CD1c-positive myeloid dendritic cell (primary cell): ENCODE data around the gene GOLGA6L26.
"Not testable (repeated sequence)": the region's sequence is repeated elsewhere in the genome, so short reads cannot be mapped to it uniquely, and the experiment has no call there.

Experiments used
- DNase-seq: peaks from one replicate; pipeline ENCODE4 v3.0.0-alpha.2; 2016; ENCODE audit errors: extremely low spot score

GOLGA6L26 gene, protein sequence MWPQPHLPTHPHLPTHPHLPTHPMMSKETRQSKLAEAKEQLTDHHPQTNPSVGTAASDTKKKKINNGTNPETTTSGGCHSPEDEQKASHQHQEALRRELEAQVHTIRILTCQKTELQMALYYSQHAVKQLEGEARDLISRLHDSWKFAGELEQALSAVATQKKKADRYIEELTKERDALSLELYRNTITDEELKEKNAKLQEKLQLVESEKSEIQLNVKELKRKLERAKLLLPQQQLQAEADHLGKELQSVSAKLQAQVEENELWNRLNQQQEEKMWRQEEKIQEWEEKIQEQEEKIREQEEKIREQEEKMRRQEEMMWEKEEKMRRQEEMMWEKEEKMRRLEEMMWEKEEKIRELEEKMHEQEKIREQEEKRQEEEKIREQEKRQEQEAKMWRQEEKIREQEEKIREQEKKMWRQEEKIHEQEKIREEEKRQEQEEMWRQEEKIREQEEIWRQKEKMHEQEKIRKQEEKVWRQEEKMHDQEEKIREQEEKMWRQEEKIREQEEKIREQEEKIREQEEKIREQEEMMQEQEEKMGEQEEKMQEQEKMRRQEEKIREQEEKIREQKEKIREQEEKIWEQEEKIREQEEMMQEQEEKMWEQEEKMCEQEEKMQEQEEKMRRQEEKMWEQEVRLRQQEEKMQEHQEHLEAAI

DNA sequence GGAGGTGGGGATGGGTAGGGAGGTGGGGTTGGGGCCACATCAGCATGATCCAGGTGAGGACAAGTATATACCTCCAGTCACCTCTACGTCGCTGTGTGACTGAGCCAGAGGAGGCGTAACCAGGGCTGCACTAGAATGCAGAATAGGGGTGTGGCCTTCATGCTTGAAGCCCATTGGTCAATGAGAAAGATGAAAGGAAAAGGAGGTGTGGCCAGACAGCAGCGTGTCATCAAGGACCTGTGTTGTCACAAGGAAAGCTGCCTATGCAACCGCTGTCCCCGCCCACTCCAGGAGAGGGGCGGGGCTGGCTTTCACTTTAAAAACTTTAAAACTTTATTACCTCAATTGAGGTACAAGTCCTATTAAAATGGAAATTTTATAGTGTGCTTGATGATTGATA is at the start of gene GOLGA6L26:
TSS of gene GOLGA6L26 (minus strand) at position 101 of the 400 bp plus-strand sequence. CDS start at position 40, 61 bp downstream.
- not testable (repeated sequence) for DNase-seq

DNA sequence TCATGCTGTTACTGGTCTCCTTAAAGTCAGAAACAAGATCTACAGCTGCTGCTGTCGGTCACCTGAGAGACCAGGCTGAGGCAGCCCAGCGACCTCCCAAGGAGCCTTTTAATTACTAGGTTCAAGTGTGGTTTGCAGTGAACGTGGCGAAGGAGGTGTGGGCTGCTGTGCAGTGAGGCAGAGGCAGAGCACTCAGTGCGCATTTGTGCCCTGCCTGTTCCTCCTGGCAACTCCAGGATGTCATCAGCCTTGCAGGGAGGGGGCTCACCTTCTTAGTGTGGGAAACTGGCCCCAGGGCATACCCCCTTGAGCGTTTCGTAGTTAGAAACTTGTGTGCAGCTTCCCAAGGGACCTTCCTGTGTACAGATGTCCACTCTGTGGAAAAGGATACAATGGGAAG is 47.2 kb upstream of the GOLGA6L26 start:
- not testable (repeated sequence) for DNase-seq

DNA sequence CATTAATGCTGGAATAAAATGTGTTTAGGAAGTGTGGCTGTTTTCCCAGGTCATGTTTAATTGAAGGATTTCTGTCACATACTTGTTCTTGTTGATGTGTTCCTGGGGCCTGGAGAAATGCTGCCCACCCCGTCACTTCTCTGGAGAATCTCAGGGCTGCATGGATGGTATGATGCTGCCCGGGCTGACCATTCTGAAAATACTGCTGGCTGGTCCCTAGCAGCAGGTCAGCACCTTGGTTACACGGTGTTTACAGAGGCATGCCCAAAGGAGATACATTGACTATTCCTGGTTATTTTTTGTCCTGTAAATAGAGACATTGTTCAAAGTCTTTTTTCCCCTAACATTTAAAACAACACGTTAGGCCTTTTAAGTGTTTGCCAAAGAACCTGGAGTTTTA is 46.7 kb upstream of the GOLGA6L26 start:
- not testable (repeated sequence) for DNase-seq

DNA sequence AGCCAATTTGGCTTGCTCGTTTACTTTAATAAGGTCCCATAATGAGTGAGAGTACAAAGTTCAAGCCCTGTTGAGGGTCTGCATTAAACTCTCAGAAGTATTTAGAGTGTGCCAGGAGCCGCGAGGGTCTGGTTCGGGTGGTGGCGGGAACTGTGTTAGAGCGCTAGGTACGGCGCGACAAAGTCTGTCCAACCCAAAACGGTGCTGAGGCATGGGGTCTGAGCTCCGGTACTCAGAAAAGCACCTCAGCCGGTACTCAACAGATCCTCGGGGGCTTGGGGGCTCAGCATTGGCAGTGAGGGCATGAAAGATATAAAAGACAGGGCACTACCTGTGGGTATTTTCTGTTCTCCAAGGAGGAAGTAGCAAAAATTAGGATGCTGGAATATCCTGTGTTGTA is 45.0 kb upstream of the GOLGA6L26 start:
- not testable (repeated sequence) for DNase-seq

DNA sequence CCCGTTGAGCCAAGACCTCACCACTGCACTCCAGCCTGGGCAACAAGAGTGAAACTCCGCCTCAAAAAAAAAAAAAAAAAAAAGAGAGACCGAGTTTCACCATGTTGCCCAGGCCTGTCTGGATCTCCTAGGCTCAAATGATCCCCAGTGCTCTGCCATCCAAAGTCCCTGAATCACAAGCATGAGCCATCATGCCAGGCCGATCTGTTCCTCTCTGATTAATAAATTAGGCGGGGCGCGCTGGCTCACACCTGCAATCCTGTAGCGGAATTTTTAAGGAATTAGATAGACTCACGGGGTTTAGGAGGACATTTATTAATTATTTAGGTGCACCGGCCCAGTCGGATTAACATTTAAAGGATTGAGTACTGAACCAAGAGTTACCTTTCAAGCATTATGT is 40.2 kb upstream of the GOLGA6L26 start:
- not testable (repeated sequence) for DNase-seq

DNA sequence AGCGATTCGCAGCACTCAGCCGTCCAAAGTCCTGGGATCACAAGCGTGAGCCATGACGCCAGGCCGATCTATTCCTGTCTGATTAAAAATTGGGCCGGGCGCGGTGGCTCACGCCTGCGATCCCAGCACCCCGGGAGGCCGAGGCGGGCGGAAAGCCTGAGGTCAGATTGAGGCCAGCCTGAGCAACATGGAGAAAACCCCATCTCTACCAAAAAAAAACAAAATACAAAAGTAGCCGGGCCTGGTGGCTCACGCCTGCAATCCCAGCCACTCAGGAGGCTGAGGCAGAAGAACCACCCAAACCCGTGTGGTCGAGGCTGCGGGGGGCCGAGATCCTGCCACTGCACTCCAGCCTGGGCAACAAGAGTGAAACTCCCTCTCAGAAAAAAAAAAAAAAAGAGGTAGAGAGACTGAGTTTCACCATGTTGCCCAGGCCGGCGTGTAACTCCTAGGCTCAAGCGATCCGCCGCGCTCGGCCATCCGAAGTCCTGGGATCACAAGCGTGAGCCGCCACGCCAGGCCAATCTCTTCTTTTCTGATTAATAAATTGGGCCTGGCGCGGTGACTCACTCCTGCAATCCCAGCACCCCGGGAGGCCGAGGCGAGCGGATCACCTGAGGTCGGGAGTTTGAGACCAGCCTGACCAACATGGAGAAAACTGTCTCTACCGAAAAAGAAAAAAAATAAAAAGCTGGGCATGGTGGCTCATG is 39.0 kb upstream of the GOLGA6L26 start:
- not testable (repeated sequence) for DNase-seq

DNA sequence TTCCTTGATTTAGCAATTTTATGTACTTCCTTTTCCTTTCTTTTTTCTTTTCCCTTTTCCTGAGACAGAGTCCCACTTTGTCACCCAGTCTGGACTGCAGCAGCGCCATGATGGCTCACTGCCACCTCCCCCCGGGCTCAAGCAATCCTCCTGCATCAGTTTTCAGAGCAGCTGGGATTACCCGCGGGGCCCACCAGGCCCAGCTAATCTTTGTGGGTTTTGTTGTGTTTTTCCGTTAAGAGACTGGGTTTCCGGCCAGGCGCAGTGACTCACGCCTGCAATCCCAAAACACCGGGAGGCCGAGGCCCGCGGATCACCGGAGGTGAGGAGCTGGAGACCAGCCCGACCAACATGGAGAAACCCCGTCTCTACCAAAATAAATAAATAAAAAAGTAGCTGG is 38.3 kb upstream of the GOLGA6L26 start:
- no peak for DNase-seq

DNA sequence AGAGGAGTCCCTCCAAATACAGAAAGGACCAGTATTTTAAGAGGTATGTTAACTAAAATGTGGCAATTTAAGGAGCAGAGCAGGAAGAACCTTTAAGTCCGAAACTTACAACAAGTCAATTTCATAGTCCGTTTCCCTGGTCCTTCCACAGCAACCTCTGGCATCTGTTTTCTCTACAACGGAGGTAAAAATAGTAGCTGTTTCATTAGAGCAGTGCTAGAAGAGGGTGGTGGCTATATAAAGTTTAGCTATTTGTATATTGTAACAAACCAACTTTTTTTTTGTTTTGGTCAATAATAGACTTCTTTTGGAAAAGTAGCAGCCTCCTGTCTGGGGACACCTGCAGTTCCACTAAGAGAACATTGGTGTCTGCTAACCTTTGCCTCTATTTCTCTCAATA is 37.9 kb upstream of the GOLGA6L26 start:
- DNase-seq, result not testable (repeated sequence)

DNA sequence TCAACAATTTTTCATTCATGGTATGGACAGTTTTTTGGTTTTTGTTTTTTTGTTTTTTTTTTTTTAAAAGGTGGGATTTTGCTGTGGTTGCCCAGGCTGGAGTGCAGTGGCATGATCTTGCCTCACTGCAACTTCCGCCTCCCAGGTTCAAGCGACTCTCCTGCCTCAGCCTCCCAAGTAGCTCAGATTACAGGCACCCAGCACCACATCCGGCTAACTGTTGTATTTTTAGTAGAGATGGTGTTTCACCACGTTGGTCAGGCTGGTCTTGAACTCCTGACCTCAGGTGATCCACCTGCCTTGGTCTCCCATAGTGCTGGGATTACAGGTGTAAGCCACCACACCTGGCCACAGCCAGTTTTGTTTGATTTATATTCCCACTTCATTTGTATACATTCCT is 37.1 kb upstream of the GOLGA6L26 start:
- DNase-seq, result not testable (repeated sequence)

DNA sequence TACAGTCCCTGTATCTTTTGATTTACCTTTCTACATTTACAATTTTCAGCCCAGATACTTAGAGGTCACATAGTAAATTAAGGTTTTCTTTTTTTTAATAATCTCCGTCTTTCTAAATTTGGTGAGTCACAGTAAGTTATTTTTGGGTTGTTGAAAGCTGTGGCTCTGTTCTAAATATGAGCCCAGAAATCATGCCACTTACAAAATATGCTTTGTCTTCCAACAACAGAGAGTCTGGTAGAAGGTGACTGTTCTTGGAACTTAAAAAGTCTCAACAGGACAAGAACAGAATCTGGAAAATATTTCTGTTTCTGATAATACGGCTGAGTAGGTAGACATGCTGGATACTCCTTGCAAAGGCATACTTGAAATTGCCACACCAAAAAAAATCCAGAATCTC is 36.6 kb upstream of the GOLGA6L26 start:
- no peak for DNase-seq

DNA sequence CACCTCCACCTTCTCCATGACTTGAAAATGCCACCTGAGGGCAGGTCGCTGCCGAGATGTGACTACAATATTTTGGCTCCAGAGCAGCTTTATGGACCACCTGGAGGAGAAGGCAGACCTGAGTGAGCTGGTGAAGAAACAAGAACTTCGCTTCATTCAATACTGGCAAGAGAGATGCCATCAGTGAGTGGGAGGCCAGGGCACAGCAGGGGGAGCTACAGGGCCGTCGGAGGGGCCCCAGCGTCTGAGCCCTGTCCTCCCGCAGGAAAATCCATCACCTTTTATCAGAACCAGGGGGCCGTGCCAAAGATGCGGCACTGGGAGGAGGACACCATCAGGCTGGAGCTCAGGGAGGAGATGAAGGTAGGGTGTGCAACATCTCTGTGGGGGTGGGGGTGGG is 30.3 kb upstream of the GOLGA6L26 start:
- DNase-seq, result not testable (repeated sequence)

DNA sequence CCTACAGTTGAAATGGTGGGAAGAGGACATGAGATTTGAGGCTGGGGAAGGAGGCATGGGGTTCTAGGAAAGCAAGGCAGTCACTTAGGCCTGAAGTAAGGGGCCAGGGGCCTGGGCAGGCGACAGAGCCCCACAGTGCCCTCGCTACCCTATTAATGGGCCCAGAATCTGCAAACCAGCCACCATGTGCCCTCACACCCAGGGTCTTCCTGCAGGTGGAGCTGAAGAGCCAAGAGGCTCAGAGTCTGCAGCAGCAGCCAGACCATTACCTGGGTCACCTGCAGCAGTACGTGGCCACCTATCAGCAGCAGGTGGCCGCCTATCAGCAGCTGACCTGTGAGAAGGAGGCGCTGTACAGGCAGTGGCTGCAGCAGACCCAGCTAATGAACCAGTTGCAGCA is 28.6 kb upstream of the GOLGA6L26 start:
- DNase-seq, result not testable (repeated sequence)

DNA sequence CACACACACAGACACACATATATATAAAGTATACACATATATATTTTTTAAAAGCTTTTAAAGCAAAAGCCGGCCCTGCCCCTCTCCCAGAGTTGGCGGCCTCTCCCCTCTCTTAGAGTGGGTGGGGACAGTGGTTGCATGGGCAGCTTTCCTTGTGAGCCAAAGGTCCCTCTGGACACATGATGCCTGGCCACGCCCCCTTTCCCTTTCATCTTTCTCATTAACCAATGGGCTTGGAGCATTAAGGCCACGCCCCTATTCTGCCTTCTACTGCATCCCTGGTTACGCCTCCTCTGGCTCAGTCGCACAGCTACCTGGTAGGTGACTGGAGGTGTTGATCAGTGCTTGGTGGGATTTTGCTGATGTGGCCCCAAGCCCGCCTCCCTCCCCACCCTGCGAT is 20.5 kb upstream of the GOLGA6L26 start, which contains the start of gene GOLGA8S:
TSS of gene GOLGA8S (plus strand) at position 301 of the 400 bp plus-strand sequence. CDS start at position 363, 62 bp downstream.
- DNase-seq, result not testable (repeated sequence)

DNA sequence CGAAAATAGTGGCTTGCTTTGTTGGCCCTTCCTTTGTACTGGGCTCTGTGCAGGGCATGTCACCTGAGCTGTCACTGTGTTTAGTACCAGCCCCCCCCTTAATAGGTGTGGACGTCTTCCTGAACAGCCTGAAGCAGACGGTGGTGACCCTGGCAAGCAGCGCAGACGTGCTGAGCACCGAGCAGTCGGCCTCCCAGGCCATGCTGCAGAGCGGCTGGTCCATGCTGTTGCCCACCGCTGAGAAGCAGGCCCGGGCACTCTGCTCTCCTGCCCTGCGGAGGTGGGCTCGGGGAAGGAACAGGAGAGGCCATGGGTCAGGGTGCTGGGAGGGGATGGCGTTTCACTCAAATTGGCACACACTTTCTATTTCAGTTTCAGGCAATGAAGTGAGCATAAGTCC is 22.8 kb downstream of the GOLGA6L26 start:
- DNase-seq, result not testable (repeated sequence)

DNA sequence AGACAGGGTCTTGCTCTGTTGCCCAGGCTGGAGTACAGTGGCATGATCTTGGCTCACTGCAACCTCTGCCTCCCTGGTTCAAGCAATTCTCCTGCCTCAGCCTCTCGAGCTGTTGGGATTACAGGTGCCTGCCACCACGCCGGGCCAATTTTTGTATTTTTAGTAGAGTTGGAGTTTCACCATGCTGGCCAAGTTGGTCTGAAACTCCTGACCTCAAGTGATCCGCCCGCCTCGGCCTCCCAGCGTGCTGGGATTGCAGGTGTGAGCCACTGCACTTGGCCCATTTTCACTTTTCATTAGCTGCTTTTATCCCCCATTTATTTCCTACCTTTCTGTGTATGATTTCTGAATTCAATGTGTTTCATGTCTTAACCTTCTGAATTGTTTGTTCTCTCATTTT is 28.1 kb downstream of the GOLGA6L26 start:
- not testable (repeated sequence) for DNase-seq

DNA sequence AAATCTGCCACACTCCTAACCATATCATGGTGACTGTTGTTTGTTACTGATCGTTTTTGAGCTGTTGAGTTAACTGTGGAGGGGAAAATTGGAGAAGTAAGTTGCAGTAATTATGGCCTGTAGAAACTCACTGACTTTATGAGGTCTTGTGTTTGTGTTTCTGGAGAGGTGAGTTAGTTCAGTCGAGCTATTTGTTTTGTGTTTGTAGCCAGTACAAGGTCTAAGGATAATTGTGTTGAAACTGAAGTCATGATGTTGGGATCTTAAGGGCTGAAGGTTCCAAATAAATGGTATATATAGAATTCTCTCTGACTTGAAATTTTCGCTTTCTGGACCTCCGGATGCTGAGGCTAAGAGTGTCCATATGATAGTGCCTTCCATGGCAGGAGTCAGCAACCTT is 29.2 kb downstream of the GOLGA6L26 start:
- not testable (repeated sequence) for DNase-seq

DNA sequence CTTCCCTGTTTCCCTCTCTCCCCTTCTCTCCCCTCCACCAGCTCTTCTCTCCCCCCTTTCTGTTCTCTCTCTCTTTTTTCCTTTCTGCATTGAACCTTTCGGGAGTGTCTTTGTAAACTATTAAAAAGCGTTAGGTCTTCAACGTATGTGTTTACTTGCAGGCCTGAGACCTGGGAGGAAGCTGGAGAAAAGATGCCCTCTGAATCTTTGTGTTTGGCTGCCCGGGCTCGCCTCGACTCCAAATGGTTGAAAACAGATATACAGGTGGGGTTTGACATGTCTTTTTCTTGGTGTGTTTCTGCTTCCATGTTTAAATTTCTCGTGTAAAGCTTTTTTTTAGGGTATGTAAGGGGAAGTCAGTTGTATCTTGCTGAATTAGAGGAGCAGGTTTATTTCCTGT is 29.7 kb downstream of the GOLGA6L26 start:
- DNase-seq, result not testable (repeated sequence)

DNA sequence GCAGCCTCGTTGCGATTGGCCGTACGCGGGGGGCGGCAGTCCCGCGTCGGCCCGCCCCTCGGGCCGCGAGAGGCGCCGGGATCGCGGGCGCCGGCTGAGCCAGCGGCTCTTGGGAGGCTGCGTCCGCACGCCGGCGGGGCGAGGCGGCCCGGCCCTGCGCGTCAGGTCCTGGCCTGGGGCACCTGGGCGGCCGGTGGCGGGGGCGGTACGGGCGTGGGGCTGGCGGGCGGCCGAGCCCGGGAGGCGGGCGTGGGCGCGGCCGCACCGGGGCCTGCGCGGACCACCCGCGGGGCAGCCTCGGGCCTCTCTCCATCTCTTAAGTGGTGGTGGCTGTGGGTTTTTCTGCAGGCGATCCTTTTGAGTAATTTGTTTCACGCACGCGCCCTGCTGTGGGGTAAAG is 30.3 kb downstream of the GOLGA6L26 start:
- peak; percentile 42 for DNase-seq

DNA sequence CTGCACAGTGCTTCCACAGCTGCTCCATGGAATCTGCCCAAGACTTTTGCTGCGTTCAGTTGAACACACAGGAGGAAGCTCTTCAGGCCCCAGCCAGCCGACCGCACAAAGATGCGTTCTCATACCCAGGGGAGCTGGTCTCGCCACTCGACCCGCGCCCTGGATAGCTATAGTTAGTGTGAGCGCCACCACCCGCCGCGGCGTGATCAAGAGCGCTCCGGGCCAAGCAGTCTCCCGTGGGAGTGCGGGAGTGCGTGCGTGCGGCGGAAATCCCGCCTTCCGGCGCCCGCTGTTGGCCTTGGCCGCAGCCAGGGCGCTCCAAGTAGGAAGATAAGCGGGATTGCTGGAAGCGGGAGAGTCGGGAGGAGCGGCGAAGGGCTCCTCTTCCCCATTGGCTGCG is 30.8 kb downstream of the GOLGA6L26 start:
- not testable (repeated sequence) for DNase-seq
